ENCODE measurements around the gene KRTAP4-16.
"Not testable (repeated sequence)": the region's sequence is repeated elsewhere in the genome, so short reads cannot be mapped to it uniquely, and the experiment has no call there.

Gene KRTAP4-16

DNA sequence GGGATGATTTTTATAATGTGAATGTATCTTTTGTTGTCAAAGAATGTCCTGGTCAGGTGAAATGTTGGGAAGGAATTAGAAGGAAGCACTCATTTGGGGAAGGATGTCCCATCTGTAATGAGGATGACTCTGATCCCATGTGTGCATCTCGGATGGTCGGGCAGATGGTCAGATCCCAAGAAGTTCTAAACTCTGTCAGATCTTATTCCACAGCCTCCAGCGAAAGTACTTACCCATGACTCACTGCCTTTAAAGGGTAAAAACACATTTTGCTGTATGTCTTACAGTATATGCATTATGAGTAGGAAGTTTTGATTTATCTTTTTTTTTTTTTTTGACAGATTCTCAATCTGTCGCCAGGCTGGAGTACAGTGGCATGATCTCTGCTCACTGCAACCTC, 16.7 kb upstream of the KRTAP4-16 start:
- no peak for DNase-seq

DNA sequence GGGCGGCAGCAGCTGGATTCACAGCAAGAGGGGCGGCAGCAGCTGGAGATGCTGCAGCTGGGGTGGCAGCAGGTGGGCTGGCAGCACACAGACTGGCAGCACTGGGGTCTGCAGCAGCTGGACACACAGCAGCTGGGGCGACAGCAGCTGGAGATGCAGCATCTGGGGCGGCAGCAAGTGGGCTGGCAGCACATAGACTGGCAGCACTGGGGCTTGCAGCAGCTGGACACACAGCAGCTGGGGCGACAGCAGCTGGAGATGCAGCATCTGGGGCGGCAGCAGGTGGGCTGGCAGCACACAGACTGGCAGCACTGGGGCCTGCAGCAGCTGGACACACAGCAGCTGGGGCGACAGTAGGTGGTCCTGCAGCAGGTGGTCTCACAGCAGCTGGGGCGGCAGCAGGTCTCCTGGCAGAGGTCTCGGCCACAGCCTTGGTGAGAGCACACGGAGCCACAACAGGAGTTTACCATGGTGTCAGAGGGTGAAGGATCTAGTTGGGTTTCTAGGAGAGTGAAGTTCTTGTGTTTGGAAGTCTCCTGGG, 15.9 kb upstream of the KRTAP4-16 start, which contains the start of gene KRTAP4-11:
Gene KRTAP4-11, minus strand, starts transcription at position 528 of the 541 bp plus-strand sequence. Its CDS starts 58 bp downstream, at position 470.
- not testable (repeated sequence) for DNase-seq

GRCh38 chr17:41116297-41116696, 14.3 kb upstream of the KRTAP4-16 start:
- DNase-seq: no peak

- DNase-seq: no peak
These were observed 9.3 kb upstream of the KRTAP4-16 start for GRCh38 chr17:41111151-41111885.

DNA sequence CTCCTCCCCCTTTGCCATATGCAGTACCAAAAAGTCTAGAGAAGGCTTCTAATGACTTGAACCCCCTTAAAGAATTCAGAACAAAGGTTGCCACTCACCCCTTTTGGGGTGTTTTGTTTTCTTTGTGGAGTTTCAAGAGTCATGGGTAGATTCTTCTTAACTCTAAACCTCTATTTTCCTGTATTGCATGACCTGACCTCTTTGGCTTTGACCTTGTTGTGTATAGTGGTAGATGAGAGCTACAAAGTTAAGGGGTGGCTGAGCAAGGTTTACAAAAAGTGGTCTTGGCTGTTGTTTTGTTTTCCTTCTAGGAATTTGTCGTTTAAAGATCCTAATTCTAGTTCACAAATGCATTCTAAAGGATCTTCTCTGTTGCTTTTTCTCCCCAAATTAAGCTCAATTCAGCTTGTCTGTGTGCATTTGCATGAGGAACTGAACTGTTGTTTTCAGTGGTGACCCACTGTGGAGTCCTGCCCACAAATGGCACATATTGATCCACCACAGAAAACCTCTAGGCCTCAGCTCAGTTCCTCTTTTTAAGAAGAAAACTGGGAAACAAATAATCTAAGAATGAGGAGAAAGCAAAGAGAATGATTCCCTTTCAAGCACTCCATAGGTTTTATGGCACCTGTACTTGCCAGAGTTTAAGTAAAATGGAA, 6.8 kb upstream of the KRTAP4-16 start:
- not testable (repeated sequence) for DNase-seq

DNA sequence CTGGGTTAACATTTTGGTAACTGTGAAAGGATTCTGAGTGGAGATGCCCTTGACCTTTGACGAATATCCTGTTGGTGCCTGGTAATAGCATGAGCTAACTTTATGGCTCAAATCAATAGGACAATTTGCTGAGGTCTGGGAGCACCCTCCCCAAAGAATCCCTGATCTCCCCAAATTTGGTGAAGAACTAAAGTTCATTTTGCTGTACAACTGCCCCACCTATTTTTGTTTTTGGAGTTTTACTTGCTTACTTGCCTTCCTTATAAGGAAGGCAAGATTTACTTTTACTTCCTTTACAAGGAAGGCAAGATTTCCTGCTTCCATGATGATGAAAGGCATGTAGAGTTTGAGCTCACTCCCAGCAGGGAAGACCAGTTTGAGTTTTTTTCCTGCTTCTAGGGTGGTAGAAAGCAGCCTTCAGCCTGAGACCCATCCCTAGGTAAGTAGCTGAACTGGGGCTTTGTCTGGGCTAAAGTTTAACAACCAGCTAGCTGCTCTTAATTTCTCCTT, 6.0 kb upstream of the KRTAP4-16 start:
- no peak for DNase-seq

DNA sequence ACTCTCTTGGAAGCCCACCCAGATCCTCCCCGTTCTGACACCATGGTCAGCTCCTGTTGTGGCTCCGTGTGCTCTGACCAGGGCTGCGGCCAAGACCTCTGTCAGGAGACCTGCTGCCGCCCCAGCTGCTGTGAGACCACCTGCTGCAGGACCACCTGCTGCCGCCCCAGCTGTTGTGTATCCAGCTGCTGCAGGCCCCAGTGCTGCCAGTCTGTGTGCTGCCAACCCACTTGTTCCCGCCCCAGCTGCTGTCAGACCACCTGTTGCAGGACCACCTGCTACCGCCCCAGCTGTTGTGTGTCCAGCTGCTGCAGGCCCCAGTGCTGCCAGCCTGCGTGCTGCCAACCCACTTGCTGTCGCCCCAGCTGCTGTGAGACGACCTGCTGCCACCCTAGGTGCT, 3.3 kb upstream of the KRTAP4-16 start, which contains the start of gene KRTAP4-9:
Gene KRTAP4-9, plus strand, starts transcription at position 43 of the 400 bp plus-strand sequence. Its CDS starts 0 bp downstream, at position 43.
- not testable (repeated sequence) for DNase-seq

DNA sequence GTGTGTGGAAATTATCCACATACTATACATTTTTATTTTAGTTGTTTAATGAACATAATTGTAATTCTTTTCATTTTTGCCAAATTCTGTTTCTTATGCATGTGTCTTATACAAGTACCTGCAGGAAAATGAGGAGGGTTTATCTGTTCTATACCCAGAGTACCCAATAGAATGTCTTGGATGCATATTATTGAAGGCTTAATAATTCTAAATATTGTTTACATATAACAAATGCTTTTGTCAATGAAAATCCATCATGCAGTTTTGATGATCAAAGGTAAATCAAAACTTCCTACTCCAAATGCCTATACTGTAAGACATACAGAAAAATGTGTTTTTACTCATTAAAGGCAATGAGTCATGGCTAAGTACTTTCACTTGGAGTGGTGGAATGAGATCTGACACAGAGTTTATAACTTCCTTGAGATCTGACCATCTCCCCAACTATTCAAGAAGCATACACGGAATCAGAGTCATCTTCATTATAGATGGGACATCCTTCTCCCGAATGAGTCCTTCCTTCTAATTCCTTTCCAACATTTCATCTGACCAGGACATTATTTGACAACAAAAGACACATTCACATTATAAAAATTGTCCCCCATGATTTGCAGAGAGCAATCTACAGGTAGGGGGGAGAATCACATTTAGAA, 2.5 kb upstream of the KRTAP4-16 start:
- not testable (repeated sequence) for DNase-seq

GRCh38 chr17:41103896-41104295, 1.9 kb upstream of the KRTAP4-16 start:
- no peak for DNase-seq

DNA sequence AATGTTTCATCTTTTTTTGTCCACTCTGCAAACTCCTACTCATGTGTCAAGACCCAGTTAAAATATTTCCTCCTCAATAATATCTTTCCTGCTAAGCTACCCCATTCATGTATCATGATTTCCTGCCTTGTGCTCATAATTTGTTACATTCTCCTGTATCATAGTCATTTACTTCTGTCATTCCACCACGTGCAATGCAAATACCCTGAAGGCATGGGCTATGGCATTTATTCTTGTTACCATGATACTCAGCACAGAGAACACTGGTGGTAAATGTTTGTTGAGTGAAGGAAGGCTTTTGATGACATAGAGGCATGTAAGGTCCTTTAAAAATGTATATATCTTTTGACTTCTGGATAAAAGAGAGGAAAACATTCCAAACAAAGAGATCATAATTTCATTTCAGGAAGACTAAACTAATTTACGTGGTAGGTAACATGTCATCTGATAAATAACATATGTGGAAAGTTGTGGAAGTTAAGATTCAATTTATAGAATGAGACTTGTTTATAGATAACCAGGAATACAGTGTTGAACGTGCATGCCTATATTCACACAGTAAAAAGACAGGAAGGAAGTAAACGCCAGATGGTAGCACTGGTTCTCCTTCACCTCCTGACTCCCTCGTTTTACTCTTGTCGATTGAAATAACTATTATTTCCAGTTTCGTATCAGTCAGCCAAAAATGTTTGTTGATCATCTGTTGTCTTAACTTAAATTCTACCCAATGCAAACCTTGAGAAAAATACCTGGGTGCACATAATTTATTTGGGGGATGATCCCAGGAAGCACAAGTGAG, 2.1 kb downstream of the KRTAP4-16 start:
- not testable (repeated sequence) for DNase-seq

DNA sequence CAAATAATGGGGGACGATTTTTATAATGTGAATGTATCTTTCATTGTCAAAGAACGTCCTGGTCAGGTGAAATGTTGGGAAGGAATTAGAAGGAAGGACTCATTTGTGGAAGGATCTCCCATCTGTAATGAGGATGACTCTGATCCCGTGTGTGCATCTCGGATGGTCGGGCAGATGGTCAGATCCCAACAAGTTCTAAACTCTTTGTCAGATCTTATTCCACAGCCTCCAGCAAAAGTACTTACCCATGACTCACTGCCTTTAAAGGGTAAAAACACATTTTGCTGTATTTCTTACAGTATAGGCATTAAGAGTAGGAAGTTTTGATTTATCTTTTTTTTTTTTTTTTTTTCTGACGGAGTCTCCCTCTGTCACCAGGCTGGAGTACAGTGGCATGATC, 3.5 kb downstream of the KRTAP4-16 start:
- DNase-seq: no peak

DNA sequence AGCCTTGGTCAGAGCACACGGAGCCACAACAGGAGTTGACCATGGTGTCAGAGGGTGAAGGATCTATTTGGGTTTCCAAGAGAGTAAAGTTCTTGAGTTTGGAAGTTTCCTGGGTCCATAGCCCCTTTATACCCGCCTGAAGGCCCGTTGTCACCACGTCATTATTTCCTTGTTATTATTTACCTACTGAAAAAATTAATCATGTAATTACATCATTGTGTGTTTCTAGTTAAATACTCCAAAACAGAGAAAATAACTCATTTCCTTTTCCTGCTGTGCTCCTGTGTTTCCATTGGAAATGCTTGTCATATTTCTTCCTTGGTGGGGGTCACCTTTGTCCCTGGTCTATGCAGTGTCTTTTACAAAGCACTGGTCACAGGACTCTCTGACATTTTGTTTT, 4.0 kb downstream of the KRTAP4-16 start, which contains the start of gene KRTAP4-8:
Gene KRTAP4-8, minus strand, starts transcription at position 101 of the 400 bp plus-strand sequence. Its CDS starts 58 bp downstream, at position 43.
- no peak for DNase-seq

DNA sequence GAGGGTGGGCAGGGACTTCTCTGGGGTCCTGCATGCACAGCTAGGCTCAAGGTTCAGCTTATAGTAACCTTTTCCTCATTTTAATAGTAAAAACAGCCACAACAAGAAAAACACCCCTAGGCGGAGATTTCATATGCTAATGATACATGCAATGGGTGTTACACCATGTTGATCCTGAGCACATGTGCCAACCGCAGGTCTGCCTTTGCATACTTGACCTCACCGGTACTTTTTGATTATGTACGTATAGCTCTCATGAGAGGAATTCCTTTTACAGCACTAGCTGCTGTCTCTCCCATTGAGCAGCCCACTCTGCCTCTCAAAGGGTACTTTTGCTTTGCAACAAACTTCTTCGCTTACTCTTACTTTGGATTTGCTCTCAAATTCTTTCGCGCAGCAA, 6.0 kb downstream of the KRTAP4-16 start:
- DNase-seq: no peak

DNA sequence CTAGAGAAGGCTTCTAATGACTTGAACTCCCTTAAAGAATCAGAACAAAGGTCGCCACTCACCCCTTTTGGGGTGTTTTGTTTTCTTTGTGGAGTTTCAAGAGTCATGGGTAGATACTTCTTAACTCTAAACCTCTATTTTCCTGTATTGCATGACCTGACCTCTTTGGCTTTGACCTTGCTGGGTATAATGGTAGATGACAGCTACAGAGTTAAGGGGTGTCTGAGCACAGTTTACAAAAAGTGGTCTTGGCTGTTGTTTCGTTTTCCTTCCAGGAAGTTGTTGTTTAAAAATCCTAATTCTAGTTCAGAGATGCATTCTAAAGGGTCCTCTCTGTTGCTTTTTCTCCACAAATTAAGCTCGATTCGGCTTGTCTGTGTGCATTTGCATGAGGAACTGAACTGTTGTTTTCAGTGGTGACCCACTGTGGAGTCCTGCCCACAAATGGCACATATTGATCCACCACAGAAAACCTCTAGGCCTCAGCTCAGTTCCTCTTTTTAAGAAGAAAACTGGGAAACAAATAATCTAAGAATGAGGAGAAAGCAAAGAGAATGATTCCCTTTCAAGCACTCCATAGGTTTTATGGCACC, 13.2 kb downstream of the KRTAP4-16 start:
- DNase-seq: not testable (repeated sequence)

DNA sequence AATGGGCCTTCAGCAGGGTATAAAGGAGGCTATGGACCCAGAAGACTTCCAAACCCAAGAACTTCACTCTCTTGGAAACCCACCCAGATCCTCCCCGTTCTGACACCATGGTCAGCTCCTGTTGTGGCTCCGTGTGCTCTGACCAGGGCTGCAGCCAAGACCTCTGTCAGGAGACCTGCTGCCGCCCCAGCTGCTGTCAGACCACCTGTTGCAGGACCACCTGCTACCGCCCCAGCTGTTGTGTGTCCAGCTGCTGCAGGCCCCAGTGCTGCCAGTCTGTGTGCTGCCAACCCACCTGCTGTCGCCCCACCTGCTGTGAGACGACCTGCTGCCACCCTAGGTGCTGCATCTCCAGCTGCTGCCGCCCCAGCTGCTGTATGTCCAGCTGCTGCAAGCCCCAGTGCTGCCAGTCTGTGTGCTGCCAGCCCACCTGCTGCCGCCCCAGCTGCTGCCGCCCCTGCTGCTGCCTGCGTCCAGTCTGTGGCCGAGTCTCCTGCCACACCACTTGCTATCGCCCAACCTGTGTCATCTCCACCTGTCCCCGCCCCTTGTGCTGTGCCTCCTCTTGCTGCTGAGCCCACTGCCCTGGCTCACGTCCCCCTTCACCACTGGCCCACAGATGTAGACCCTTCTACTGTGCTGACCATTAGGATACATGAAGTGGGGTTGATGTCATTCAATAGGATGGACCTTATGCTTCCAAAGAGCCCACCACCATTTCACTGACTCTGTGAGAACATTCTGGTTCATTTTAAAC, 17.7 kb downstream of the KRTAP4-16 start, which contains the start of gene KRTAP4-7:
Gene KRTAP4-7, plus strand, starts transcription at position 51 of the 757 bp plus-strand sequence. Its CDS starts 57 bp downstream, at position 108.
- not testable (repeated sequence) for DNase-seq

DNA sequence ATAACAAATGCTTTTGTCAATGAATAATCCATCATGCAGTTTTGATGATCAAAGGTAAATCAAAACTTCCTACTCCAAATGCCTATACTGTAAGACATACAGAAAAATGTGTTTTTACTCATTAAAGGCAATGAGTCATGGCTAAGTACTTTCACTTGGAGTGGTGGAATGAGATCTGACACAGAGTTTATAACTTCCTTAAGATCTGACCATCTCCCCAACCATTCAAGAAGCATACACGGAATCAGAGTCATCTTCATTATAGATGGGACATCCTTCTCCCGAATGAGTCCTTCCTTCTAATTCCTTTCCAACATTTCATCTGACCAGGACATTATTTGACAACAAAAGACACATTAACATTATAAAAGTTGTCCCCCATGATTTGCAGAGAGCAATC, 18.6 kb downstream of the KRTAP4-16 start:
- DNase-seq: not testable (repeated sequence)

- no peak for DNase-seq
These were observed 19.4 kb downstream of the KRTAP4-16 start for GRCh38 chr17:41082626-41083025.

GRCh38 chr17:41076788-41077187, 25.2 kb downstream of the KRTAP4-16 start:
- DNase-seq: no peak

- DNase-seq: no peak
These were observed 28.3 kb downstream of the KRTAP4-16 start for GRCh38 chr17:41073676-41074075.

DNA sequence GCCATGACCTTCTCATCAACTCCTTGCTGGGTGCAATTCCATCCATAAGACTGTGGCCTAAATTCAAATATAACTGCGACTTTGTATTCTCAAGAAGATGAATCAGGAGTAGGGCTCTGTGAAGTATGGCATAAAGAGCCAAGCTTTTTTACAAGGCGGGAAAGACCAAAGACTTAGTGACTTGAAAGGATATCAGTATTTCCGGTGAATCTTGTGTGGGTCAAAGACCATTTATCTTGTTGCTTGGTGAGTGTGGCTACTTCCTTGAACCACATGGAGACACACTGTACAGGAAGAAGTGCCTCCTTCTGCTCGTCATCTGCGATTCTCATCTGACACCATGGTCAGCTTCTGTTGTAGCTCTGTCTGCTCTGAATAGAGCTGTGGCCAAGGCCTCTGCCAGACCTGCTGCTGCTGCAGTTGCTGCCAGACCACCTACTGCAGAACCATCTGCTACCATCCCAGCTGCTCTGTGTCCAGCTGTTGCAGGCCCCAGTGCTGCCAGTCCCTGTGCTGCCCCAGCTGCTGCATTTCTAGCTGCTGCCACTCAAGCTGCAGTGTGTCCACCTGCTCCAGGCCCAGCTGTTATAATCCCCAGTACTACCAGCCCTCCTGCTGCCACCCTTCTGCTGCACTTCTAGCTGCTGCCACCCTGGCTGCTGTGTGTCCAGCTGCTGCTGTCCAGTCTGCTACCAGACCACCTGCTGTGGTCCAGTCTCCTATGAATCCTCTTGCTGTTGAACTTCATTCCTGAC, 30.2 kb downstream of the KRTAP4-16 start:
- DNase-seq: no peak
